Omental fat pad (tissue), 4 donors: ENCODE data around the gene RAMACL. TPM values are rescaled to one million over a fixed set of nuclear protein-coding genes. Genes with fewer than 3 reads are reported as not detected.
"Not testable (repeated sequence)": the region's sequence is repeated elsewhere in the genome, so short reads cannot be mapped to it uniquely, and the experiment has no call there.

Experiments
- ATAC-seq: fragments of 150-250 bp; one replicate; pipeline ENCODE4 v1.9.1; 2016; ENCODE audit warnings: mild to moderate bottlenecking, moderate library complexity; ENCODE audit not compliant: low FRiP score
- DNase-seq: peaks from one replicate; pipeline ENCODE4 v3.0.0-alpha.2; 2019; ENCODE audit warnings: low spot score
- total RNA-seq, 4 donors: library from RNA; depleted of rRNA; stranded (reverse); fragments of >200 nt; gene quantifications; one replicate each; pipeline ENCODE4 v1.1.0, GENCODE V29; 2016
- TF ChIP-seq, protein P1 (sequence below), 3 donors: fragments of 450-650 bp; IDR thresholded peaks; one replicate each; pipeline ENCODE4 v1.5.1; 2016 to 2017; ENCODE audit warnings: antibody characterized with exemption in 3 of 3, mild to moderate bottlenecking in 3 of 3, moderate library complexity in 2 of 3

RAMACL gene
- total RNA-seq, 4 donors from 2014 or later, result 1.9 to 10.9 (median 4.6) TPM

DNA sequence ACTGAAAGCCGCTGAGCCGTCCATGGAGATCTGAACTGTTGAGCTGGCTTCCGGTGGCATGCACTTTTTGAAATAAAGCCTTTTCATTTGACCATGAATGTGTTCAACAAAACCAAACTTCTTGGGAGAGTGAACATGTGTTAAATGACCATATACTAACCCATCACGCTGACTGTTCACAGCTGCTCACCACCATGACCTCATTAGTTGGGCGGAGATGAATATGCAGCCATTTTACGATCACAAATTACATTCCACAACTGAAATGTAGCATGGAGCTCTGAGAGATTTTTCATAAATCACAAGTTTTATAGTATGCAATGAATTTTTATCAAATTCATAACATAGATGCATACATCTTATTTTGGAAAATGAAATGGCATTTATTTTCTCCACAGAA is 4.2 kb downstream of the RAMACL start:
- TF ChIP-seq, protein P1, sequence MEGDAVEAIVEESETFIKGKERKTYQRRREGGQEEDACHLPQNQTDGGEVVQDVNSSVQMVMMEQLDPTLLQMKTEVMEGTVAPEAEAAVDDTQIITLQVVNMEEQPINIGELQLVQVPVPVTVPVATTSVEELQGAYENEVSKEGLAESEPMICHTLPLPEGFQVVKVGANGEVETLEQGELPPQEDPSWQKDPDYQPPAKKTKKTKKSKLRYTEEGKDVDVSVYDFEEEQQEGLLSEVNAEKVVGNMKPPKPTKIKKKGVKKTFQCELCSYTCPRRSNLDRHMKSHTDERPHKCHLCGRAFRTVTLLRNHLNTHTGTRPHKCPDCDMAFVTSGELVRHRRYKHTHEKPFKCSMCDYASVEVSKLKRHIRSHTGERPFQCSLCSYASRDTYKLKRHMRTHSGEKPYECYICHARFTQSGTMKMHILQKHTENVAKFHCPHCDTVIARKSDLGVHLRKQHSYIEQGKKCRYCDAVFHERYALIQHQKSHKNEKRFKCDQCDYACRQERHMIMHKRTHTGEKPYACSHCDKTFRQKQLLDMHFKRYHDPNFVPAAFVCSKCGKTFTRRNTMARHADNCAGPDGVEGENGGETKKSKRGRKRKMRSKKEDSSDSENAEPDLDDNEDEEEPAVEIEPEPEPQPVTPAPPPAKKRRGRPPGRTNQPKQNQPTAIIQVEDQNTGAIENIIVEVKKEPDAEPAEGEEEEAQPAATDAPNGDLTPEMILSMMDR (IDR thresholded peaks at IDR 0.05), result no peak

DNA sequence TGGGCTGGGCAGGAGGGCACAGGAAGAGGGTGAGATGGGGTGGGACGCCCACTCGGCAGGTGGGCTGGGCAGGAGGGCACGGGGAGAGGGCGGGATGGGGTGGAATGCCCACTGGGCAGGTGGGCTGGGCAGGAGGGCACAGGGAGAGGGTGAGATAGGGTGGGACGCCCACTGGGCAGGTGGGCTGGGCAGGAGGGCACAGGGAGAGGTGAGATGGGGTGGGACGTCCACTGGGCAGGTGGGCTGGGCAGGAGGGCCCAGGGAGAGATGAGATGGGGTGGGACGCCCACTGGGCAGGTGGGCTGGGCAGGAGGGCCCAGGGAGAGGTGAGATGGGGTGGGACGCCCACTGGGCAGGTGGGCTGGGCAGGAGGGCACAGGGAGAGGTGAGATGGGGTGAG is 4.7 kb downstream of the RAMACL start:
- not testable (repeated sequence) for DNase-seq, ATAC-seq

More for the DNA sequence above, 4.2 kb downstream of the RAMACL start:
- DNase-seq (no peak), ATAC-seq (no peak)

DNA sequence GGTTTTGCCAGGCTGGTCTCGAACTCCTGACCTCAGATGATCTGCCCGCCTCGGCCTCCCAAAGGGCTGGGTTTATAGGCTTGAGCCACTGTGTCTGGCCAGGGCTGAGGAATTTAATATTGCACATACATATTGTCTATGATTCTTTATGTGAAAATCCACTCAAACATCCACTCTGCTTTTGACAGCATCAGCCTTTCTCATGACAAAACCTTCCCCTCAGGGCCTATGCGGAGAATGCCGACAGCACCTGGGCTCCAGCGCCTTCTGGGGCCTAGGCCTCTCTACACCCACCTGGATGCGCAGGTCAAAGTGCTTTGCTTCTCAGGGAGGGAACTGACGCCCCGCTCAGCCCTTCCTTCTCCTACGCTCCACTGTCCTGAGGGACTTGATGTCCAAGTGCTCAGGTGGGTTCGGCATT is 5.4 kb downstream of the RAMACL start:
- ATAC-seq (no peak), DNase-seq (no peak)
- TF ChIP-seq, protein P1 (IDR thresholded peaks at IDR 0.05), result no peak

DNA sequence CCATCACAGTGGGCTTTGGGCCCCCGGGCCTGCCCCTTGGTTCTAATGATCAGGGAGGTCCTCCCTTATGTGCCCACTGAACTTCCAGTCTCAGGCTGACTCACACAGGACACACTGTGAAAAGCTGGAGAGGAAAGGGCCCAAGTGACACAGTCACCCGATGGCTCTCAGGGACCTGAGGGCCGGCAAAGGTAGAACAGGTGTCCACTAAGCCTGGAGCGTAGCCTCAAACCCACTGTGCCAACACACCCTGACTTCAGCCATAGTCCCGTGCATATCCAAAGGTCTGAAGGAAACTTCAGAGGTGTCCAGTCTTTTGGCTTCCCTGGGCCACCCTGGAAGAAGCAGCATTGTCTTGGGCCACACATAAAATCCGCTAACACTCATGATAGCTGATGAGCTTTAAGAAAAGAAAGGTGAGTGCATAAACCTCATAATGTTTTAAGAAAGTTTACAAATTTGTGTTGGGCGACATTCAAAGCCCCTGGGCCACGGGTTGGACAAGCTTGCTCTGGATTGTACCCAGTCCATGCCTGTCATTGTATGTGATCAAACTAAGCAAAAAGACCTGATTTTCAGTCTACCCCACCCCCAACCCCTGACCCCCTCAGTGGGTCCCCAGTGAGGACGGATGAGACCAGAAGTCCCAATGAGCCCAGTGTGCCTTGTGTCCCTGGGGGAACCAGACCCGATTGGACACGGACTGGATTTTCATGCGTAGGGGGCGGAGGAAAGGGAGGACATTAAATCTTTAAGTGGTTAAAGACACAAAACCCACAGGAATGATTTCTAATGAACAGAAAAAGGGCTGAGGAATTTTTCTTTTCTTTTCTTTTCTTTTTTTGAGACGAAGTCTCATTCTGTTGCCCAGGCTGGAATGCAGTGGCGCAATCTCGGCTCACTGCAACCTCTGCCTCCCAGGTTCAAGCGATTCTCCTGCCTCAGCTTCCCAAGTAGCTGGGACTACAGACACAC is 6.1 kb downstream of the RAMACL start:
- DNase-seq, result no peak
- TF ChIP-seq, protein P1 (IDR thresholded peaks at IDR 0.05), result no peak
- no peak for ATAC-seq

DNA sequence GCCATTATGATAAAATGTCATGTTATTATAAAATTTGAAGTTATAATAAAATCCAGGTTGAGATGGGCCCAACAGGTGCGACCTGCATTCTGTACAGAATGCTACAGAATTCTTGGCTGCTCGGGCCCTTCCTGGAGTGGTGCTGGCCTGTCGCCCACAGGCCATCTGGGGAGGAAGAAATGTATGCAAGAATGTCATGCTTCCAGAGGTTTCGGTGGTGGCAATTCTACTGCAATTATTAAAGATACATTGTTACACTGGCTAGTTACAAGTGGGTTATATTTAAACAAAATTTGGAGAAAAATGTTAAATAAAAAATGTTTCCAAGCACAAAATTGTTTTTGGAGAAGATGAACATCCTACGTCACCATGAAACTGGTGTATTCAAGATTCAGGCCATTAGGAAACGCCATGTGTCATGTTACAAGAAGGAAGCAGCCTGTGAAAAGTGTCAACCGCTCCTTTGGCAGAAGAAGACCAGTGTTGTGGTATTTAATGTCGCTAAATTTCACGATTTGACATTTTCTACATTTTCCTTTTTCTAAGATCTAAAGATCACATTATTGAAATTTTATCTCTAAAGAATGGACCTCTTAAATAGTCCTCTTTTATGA is 7.1 kb downstream of the RAMACL start:
- ATAC-seq, result no peak
- no peak for DNase-seq
- TF ChIP-seq, protein P1 (IDR thresholded peaks at IDR 0.05), result no peak

DNA sequence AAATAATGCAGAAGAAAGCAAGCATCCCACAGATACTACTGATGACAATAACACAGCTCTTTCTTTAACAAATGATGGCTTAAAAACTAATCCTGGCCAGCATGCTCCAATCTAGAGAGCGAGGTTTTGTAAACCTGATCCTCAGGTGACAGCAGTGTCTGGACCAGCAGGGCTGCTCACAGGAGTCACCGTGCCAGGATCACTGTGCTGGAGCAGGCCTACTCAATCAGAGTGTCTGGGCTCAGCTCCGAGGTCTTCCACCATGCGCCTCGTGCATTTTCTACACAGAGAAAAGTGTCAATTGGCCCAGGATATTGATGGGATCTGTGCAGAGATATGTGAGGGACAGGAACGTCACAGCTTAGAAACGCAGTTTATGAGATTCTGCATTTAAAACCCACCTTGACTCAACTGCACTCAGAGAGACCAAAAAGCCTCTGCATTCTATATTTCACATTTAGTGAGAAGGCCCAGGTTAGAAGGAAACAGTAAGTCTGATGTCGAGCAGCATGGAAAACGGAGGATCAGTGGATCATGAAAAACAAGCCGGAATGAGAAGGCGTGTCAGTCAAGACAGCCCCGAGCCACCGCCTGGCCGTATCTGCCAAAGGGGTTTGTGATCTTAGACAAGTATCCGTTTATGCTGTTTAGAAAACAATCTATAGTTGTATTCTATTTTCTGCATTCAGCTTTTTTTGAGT is 7.8 kb downstream of the RAMACL start:
- TF ChIP-seq, protein P1 (IDR thresholded peaks at IDR 0.05), result no peak
- DNase-seq (no peak), ATAC-seq (no peak)

DNA sequence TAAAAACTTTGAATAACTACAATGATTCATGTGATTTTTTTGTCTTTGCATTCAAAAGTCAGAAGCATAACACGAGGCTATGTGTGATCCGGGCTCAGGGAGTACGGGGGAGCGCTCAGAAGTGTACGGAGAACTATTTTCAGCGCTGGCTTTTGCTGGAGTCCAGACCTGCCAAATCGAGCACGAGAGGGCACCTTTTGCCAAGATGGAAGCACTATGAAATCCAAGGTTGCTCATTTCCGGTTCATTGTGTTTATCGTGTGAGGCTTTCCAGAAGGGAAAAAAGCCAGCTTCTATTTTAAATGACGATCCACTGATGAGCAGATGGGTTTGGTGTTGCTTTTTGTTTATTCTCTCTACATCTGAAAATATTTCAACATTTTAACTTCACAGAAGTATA is 11.3 kb downstream of the RAMACL start:
- DNase-seq (no peak), ATAC-seq (no peak)
- TF ChIP-seq, protein P1 (IDR thresholded peaks at IDR 0.05), result no peak
